ENCODE data around the gene MAD1L1.

MAD1L1 gene

DNA sequence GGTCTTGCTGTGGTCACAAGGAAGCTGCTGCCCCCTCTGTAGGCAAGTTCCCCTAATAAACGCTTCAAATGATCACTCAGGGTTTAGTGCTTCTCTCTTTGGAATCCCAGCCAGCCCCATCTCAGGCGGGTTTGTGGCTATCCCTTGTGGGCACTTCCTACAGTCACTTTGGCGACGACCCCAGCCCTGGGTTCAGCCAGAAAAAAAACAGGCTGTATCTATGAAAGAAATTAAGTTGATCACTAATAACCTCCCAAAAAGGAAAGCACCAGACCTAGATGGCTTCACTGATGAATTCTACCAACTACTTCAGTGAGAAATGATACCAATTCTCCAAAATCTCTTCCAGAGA lies 208.2 kb downstream of the MAD1L1 start:
- Histone ChIP-seq H3K79me2 (ENCODE audit: control insufficient read depth, low read length) (peaks cover 12% of the 10 kb centered on the region), H3F3A (ENCODE audit: control insufficient read depth, insufficient read depth) (no peaks in the 10 kb centered on the region), H3K9me2 (replicated peaks; ENCODE audit: control insufficient read depth, low read length) (no peaks in the 10 kb centered on the region), H3K9me3 (ENCODE audit: control insufficient read depth, insufficient read depth, low read length) (peaks cover 28% of the 10 kb centered on the region; the same call in 1 of the 2 replicates), H4K20me1 (ENCODE audit: control insufficient read depth, insufficient read depth, low read depth, low read length) (no peaks in the 10 kb centered on the region), H3K27me3 (ENCODE audit: control insufficient read depth, low read length) (no peaks in the 10 kb centered on the region), H3K36me3 (ENCODE audit: control insufficient read depth, low read length) (peaks cover 2% of the 10 kb centered on the region; the same call in 1 of the 2 replicates), H3K4me1 (ENCODE audit: control insufficient read depth, low read length) (peaks cover 15% of the 10 kb centered on the region), H3K27ac (ENCODE audit: low read depth, low read length) (no peak overlapping the region), H3K4me3 (ENCODE audit: low read length) (no peak overlapping the region), H3K4me2 (ENCODE audit: low read length) (no peak overlapping the region)
- no peak for TF ChIP-seq EZH2phosphoT487 (IDR thresholded peaks at IDR 0.05; ENCODE audit: borderline replicate concordance, low read length)
- TF ChIP-seq, protein P1, sequence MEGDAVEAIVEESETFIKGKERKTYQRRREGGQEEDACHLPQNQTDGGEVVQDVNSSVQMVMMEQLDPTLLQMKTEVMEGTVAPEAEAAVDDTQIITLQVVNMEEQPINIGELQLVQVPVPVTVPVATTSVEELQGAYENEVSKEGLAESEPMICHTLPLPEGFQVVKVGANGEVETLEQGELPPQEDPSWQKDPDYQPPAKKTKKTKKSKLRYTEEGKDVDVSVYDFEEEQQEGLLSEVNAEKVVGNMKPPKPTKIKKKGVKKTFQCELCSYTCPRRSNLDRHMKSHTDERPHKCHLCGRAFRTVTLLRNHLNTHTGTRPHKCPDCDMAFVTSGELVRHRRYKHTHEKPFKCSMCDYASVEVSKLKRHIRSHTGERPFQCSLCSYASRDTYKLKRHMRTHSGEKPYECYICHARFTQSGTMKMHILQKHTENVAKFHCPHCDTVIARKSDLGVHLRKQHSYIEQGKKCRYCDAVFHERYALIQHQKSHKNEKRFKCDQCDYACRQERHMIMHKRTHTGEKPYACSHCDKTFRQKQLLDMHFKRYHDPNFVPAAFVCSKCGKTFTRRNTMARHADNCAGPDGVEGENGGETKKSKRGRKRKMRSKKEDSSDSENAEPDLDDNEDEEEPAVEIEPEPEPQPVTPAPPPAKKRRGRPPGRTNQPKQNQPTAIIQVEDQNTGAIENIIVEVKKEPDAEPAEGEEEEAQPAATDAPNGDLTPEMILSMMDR (IDR thresholded peaks at IDR 0.05; ENCODE audit: low read depth, low read length, poor library complexity, severe bottlenecking): no peak

DNA sequence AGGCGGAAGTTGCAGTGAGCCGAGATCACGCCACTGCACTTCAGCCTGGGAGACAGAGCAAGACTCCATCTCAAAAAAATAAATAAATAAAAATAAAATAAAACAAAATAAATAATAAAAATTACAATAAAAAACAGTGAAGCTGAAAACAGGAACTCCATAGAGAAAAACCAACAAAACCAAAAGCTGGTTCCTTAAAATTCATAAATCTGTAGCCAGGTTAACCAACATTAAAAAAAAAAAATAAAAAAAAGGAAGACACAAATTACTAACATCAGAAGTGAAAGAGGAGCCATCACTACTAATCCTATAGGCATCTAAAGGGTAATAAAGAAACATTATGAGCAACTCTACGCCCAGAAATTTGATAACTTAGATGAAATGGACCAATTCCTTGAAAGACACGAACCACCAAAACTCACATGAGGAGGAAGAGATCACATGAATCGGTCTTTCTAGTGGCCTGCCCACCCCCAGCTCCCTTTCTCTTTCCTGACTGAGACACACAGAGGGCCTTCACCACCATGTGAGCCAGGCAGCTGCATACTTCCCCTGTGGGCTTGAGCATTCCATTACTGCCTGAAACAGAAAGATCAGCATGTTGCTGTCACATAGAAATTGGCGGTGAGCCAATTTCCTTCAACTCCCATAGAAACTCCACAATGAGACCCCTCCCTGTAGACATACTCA lies 208.7 kb downstream of the MAD1L1 start:
- Histone ChIP-seq H3K4me3 (ENCODE audit: low read length) (no peak overlapping the region), H3K27me3 (ENCODE audit: control insufficient read depth, low read length) (no peaks in the 10 kb centered on the region), H3K9me3 (ENCODE audit: control insufficient read depth, insufficient read depth, low read length) (peaks cover 28% of the 10 kb centered on the region; the same call in 1 of the 2 replicates), H3K27ac (ENCODE audit: low read depth, low read length) (no peak overlapping the region), H3K9me2 (replicated peaks; ENCODE audit: control insufficient read depth, low read length) (no peaks in the 10 kb centered on the region), H3K4me1 (ENCODE audit: control insufficient read depth, low read length) (peaks cover 20% of the 10 kb centered on the region), H4K20me1 (ENCODE audit: control insufficient read depth, insufficient read depth, low read depth, low read length) (0 out of 2 replicates have a peak, but pooled peaks cover 4% of the 10 kb centered on the region), H3K79me2 (ENCODE audit: control insufficient read depth, low read length) (peaks cover 17% of the 10 kb centered on the region), H3K4me2 (ENCODE audit: low read length) (no peak overlapping the region), H3F3A (ENCODE audit: control insufficient read depth, insufficient read depth) (no peaks in the 10 kb centered on the region), H3K36me3 (ENCODE audit: control insufficient read depth, low read length) (peaks cover 2% of the 10 kb centered on the region; the same call in 1 of the 2 replicates)
- TF ChIP-seq, protein P1 (IDR thresholded peaks at IDR 0.05; ENCODE audit: low read depth, low read length, poor library complexity, severe bottlenecking): no peak
- no peak for TF ChIP-seq EZH2phosphoT487 (IDR thresholded peaks at IDR 0.05; ENCODE audit: borderline replicate concordance, low read length)

- H4K20me1 ChIP-seq (ENCODE audit: control insufficient read depth, insufficient read depth, low read depth, low read length): 0 out of 2 replicates have a peak, but pooled peaks cover 5% of the 10 kb centered on the region
- peaks cover 2% of the 10 kb centered on the region; the same call in 1 of the 2 replicates for H3K36me3 ChIP-seq (ENCODE audit: control insufficient read depth, low read length)
- H3K79me2 ChIP-seq (ENCODE audit: control insufficient read depth, low read length): peaks cover 17% of the 10 kb centered on the region
- no peaks in the 10 kb centered on the region for H3F3A ChIP-seq (ENCODE audit: control insufficient read depth, insufficient read depth)
- no peaks in the 10 kb centered on the region for H3K9me2 ChIP-seq (replicated peaks; ENCODE audit: control insufficient read depth, low read length)
- H3K27me3 ChIP-seq (ENCODE audit: control insufficient read depth, low read length): no peaks in the 10 kb centered on the region
- no peak overlapping the region for H3K4me2 ChIP-seq (ENCODE audit: low read length)
- H3K4me3 ChIP-seq (ENCODE audit: low read length): no peak overlapping the region
- peaks cover 29% of the 10 kb centered on the region for H3K4me1 ChIP-seq (ENCODE audit: control insufficient read depth, low read length)
- no peak for TF ChIP-seq EZH2phosphoT487 (IDR thresholded peaks at IDR 0.05; ENCODE audit: borderline replicate concordance, low read length)
- TF ChIP-seq, protein P1 (IDR thresholded peaks at IDR 0.05; ENCODE audit: low read depth, low read length, poor library complexity, severe bottlenecking): no peak
- peaks cover 23% of the 10 kb centered on the region; the same call in 1 of the 2 replicates for H3K9me3 ChIP-seq (ENCODE audit: control insufficient read depth, insufficient read depth, low read length)
- H3K27ac ChIP-seq (ENCODE audit: low read depth, low read length): no peak overlapping the region
These were observed 210.0 kb downstream of the MAD1L1 start for GRCh38 chr7:2022737-2023250.
